Epithelial cell of esophagus (primary cell): ENCODE measurements around the gene GALNT3.

Experiments
- DNase-seq: peaks from one replicate; pipeline ENCODE4 v3.0.0; 2010; ENCODE audit warnings: low read depth
- H3K4me3 ChIP-seq: 2 replicates; pipeline ENCODE4 v1.5.1; 2011; ENCODE audit warnings: mild to moderate bottlenecking, low read length, control low read depth
- TF ChIP-seq, protein P1 (sequence below): IDR thresholded peaks from 2 replicates; pipeline ENCODE4 v1.5.1; 2011; ENCODE audit warnings: low read depth, mild to moderate bottlenecking, low read length, control low read depth, inconsistent platforms; ENCODE audit not compliant: insufficient read depth; ENCODE audit errors: missing control alignments

Gene GALNT3

DNA sequence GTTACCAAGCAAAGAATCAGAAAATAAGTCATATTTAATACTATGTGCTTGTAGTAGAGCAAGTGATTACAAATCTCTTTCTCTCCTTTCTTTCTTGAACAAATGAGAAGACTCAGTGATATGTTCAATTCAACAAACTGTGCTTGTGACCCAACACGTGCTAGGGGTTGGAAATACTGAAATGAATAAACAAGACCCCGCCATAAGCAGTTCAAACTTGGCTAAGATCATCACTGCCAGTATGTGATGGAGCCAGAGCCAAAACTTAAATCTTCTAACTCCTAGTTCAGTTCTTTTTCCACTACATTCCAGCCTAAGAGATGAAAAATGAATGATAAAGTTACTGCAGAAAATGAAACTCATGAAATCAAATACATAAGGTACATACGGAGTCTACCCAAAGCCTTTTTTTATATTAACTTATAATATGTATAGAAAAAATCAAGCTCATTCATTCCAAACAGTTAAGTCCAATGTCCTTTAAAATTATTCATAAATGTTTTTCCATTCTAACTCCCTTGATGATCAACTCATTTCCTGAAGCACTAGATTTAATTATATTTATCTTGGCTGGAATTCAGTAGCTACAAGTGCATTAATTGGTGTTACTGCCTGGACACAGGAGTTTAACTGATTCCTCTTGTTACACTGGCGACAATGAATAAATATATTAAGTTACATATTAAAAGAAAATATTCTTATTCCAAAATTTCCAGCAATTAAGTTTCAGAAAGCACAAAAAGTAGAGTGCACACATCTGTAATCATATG, 36.0 kb downstream of the GALNT3 start:
- no peak for DNase-seq

DNA sequence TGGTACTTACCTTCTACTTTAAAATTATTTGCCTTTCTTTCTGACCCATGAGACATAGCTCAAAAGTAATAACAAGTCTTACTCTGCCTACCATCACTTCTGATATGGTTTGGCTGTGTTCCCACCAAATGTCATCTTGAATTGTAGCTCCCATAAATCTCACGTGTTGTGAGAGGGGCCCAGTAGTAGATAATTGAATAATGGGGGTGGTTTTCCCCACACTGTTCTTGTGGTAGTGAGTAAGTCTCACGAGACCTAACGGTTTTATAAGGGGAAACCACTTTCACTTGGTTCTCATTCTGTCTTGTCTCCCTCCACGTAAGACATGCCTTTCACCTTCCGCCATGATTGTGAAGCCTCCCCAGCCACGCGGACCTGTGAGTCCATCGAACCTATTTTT, 47.5 kb downstream of the GALNT3 start:
- TF ChIP-seq, protein P1, sequence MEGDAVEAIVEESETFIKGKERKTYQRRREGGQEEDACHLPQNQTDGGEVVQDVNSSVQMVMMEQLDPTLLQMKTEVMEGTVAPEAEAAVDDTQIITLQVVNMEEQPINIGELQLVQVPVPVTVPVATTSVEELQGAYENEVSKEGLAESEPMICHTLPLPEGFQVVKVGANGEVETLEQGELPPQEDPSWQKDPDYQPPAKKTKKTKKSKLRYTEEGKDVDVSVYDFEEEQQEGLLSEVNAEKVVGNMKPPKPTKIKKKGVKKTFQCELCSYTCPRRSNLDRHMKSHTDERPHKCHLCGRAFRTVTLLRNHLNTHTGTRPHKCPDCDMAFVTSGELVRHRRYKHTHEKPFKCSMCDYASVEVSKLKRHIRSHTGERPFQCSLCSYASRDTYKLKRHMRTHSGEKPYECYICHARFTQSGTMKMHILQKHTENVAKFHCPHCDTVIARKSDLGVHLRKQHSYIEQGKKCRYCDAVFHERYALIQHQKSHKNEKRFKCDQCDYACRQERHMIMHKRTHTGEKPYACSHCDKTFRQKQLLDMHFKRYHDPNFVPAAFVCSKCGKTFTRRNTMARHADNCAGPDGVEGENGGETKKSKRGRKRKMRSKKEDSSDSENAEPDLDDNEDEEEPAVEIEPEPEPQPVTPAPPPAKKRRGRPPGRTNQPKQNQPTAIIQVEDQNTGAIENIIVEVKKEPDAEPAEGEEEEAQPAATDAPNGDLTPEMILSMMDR: no peak
- DNase-seq: no peak
- no peak overlapping the region for H3K4me3 ChIP-seq

More for the DNA sequence above, 36.0 kb downstream of the GALNT3 start:
- no peak overlapping the region for H3K4me3 ChIP-seq
- TF ChIP-seq, protein P1: no peak

DNA sequence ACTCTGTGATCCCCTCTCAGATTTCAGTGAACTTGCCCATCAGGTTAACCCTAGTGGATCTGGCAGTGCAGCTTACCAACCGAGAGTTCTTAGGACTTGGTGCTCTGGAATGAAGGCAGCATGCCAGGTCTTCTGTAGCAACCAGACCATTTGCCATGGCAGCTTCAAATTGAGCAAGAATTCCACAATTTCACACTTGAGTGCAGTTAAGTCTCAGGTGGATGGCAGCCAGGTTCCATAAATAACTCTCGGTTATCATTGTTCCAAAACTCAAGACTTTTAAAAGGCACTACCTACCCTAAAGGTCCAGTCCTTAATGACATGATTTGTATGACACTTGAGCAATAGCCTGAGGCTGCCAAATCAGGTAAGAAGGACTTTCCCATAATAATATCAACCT, 48.1 kb downstream of the GALNT3 start:
- TF ChIP-seq, protein P1: no peak
- DNase-seq: peak; percentile 17
- no peak overlapping the region for H3K4me3 ChIP-seq

DNA sequence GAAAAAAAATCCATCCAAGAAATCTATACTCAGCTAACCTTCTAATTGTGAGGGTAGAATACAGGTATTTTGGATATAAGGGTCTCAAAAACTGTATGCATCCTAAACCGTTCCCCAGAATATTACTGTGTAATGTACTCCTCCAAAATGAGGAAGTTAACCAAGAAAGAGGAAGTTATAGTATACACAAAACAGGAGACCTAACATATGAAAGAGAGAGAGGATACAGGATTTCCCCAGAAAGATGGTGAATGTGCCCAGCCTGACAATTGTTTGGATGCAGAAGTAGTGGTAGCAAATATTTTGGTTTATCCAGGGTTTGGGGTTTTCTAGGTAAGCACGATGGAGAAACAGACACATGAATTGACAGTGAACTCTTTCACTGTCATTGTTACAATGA, 50.6 kb downstream of the GALNT3 start:
- no peak overlapping the region for H3K4me3 ChIP-seq
- DNase-seq: no peak
- TF ChIP-seq, protein P1: no peak

DNA sequence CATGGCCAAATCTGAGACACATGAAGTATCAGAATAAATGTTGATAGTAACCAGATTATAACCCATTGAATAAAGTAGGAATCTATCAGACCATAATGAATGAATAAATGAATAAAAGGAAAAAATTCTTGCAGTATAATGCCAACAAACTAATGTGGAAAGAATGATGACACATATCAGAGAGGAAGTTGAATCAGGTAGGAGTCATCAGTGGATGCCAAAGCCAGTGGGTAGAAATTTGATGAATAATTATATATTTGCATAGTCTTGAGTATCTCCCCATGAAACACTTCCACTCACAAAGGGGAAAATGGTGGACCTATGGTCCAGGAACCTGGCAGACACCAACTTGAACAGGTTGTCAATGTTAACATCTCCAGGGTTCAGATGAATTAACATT, 68.6 kb downstream of the GALNT3 start:
- TF ChIP-seq, protein P1: no peak
- DNase-seq: peak; percentile 84
- H3K4me3 ChIP-seq: no peak overlapping the region

DNA sequence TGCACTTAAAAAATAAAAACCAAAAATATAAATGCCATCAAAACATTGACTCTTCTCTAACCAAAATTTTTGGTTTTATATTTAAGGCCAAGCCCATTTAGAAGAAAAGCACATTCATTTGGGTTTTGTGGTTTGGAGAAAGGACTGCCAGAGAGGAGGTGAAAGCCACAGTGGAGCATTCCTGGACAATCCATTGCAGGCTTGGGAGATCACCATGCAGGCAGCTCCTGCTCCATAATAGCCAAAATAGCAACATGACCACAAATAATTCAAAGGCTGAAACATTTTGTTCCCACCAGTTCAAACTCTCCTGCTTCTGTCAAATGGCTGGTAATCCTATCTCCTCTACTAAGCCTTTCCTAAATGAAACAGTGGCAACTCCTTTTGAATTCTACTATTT, 73.5 kb downstream of the GALNT3 start:
- TF ChIP-seq, protein P1: no peak
- no peak for DNase-seq
- H3K4me3 ChIP-seq: no peak overlapping the region
